Measurements from ENCODE around the gene PARD3. TPM values are rescaled to one million over a fixed set of nuclear protein-coding genes. Genes with fewer than 3 reads are reported as not detected.

PARD3 gene
- total RNA-seq, 3 donors from 2014 or later = 0.35 to 0.53 (median 0.37) TPM

DNA sequence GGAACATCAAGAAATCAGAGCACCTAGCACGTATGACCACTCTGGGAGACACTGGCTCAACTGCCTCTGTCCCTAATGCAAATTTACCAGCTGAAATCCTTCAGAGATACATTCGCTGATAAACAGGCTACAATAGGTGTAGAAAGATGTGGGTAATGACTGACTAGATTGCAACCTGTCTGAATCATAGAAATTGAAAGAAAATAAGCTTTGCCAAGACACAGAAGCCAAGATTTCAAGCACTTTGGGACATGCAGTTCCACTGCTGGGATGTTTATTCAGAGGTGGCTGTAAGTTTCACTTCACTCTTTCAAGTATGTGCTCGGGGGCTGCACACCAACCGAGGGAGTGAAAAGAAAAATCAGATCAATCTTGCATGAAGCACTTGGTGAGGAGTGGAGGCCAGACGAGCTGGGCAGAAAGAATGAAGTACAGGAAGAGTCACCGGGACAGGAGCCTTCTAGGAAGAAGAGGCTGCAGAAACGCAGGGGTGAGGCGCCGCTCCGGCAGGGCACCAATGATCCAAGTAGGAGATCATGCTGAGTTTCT is 276.7 kb downstream of the PARD3 start:
- Mint-ChIP-seq H3K36me3 (ENCODE audit: insufficient read depth) (no peaks in the 10 kb centered on the region), H3K4me3 (no peak overlapping the region), H3K9me3 (no peaks in the 10 kb centered on the region), H3K4me1 (ENCODE audit: low read depth) (no peaks in the 10 kb centered on the region), H3K27me3 (ENCODE audit: low read depth) (peaks cover 2% of the 10 kb centered on the region)
- DNase-seq = no peak
- no peak for ATAC-seq

DNA sequence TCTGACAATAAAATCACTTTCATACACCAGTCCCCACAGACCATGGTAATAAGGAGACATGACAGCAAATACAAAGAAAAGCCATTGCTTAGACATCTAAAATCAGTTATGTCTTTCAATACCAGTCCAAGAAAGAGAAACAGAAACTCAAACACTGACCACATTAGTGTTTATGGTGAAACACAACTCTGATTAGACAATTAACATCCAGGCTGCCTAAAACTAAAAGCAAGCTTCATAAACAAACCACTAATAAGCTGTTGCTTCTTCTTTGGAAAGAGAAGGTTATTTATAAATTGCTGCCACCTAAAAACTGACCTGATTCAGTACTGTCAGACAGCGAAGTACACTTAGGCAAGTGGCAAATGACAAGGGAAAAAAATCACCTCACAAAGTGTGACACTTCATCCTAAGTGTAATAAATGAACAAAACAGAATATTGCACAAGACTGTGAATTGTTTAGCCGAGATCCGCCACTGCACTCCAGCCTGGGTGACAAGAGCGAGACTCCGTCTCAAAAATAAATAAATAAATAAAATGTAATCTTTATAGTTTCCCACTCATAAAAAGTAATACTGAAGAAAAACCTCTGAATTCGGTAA is 277.4 kb downstream of the PARD3 start:
- H3K4me1 Mint-ChIP-seq (ENCODE audit: low read depth) = no peaks in the 10 kb centered on the region
- DNase-seq = no peak
- no peak overlapping the region for H3K4me3 Mint-ChIP-seq
- ATAC-seq = no peak
- H3K9me3 Mint-ChIP-seq = no peaks in the 10 kb centered on the region
- no peaks in the 10 kb centered on the region for H3K36me3 Mint-ChIP-seq (ENCODE audit: insufficient read depth)
- H3K27me3 Mint-ChIP-seq (ENCODE audit: low read depth) = peaks cover 2% of the 10 kb centered on the region

DNA sequence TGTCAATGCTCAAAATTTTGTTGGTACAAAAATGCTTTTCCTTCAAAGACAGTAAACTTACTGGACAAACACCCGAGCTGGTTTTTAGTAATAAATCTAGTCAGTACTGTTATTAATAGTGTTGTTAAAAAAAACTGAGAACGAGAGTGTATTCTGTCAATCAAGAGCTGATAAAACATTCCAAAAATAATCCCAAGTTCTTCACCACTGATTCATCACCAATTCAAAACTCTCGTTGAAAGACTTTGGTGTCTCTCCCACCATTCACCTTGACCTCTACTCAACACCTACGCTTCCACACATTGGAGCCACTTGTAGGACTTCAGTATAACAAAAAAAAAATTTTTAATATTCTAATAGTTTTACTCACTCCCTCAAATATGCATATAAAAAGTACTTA is 279.2 kb downstream of the PARD3 start:
- DNase-seq (no peak), ATAC-seq (no peak)
- Mint-ChIP-seq H3K4me3 (no peak overlapping the region), H3K4me1 (ENCODE audit: low read depth) (no peaks in the 10 kb centered on the region), H3K36me3 (ENCODE audit: insufficient read depth) (no peaks in the 10 kb centered on the region), H3K9me3 (no peaks in the 10 kb centered on the region), H3K27me3 (ENCODE audit: low read depth) (peaks cover 2% of the 10 kb centered on the region)

DNA sequence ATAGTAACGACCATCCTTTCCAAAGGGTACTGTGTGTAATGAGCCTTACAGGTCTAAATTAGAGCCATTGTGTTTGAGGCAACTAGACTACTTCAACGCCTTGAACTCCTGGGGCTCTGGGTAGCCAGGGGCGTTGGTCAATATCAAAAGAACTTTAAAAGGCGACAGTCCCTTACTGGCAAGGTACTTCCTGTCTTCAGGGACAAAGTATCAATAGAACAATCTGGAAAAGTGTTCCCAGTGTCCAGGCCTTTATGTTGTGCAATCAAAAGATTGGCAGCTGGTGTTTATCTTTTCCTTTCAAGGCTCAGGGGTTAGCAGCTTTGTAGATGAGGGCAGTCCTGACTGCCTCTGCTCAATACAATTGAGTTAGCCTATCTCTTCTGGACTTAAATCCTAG is 284.3 kb downstream of the PARD3 start:
- H3K4me1 Mint-ChIP-seq (ENCODE audit: low read depth) = no peaks in the 10 kb centered on the region
- ATAC-seq = no peak
- H3K4me3 Mint-ChIP-seq = no peak overlapping the region
- DNase-seq = no peak
- H3K36me3 Mint-ChIP-seq (ENCODE audit: insufficient read depth) = no peaks in the 10 kb centered on the region
- H3K9me3 Mint-ChIP-seq = peaks cover 3% of the 10 kb centered on the region
- H3K27me3 Mint-ChIP-seq (ENCODE audit: low read depth) = peaks cover 5% of the 10 kb centered on the region

DNA sequence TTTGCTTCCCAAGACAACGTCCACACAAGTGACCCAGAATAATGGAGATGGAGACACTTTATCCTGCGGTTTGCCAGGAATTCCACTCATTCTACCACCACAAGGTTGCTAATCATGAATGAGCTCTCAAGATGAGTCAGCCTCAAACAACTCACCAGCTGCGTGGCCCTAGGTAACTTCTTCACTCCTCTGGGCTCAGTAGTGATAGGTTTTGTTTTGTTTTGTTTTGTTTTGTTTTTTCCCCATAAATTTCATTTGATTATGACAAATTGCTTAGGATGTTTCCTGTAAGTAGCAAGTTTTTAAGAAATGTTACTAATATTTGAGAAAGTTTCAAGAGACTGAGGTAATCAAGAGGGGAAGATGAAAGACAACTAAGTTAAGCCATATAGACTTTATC is 286.8 kb downstream of the PARD3 start:
- Mint-ChIP-seq H3K4me3 (no peak overlapping the region), H3K9me3 (peaks cover 3% of the 10 kb centered on the region), H3K36me3 (ENCODE audit: insufficient read depth) (no peaks in the 10 kb centered on the region), H3K4me1 (ENCODE audit: low read depth) (no peaks in the 10 kb centered on the region), H3K27me3 (ENCODE audit: low read depth) (peaks cover 3% of the 10 kb centered on the region)
- ATAC-seq = no peak
- no peak for DNase-seq

DNA sequence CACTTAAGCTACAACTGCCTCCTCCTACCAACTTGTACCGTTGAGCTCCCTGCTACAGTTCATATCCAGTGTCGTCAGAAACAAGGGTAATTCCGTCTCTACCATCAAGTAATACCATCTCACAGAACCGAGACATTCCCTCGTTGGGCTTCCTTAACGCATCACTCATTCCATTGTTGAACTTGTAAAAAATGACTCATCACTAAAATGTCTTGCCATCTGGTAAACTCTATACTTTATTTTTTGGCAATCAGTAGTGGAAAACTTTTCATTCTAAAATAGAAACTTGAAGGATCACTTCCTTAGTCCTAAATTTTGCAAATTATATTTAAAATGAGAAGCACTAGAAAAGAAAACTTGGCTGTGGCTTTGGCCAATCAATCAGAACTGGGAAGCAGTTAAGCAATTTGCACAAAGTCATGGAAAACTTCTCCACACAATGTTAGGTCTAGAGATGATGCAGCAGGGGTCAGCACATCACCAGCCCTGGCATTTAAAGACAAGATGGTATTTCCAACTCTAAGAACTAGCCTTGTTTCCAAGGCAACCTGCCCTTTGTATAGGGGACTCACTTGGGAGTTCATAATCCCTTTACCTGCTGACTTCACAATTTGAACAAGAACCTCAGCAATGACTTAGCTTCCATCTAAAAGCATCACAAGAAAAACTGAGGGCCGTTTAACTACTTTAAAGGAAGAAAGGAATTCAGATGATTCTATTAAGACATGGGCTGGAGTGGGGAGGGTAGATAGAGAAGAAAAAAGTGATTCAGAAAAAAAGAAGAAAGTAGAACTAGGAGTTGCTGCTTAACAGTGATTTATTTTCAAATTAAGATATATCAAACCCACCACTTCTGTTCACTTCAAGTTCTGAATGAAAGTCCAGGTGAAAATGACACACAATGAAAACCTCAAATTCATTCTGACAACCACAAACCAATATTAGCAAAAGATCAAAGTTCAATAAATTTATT is 288.1 kb downstream of the PARD3 start:
- Mint-ChIP-seq H3K9me3 (peaks cover 3% of the 10 kb centered on the region), H3K27me3 (ENCODE audit: low read depth) (peaks cover 3% of the 10 kb centered on the region), H3K36me3 (ENCODE audit: insufficient read depth) (no peaks in the 10 kb centered on the region), H3K4me1 (ENCODE audit: low read depth) (no peaks in the 10 kb centered on the region), H3K4me3 (no peak overlapping the region)
- ATAC-seq = no peak
- no peak for DNase-seq

DNA sequence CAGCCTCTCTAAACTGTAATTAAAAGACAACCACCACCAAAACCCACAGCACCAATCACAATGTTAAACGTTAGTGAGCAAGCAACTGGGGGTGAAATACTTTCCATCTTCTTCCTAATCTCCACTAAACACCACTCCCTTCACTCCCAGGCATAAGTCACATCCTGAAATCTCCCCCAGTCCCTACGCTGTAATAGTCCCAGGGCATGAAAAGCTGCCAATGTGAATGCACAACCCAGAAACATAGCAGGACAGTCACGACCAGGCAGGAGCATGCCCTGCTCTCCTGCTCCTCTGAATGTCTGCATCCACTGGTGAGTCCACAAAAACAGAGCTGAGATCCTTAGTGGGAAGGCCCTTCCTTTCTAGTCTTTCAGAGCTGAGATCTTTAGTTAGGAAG is 288.9 kb downstream of the PARD3 start:
- no peak for ATAC-seq
- H3K4me1 Mint-ChIP-seq (ENCODE audit: low read depth) = no peaks in the 10 kb centered on the region

DNA sequence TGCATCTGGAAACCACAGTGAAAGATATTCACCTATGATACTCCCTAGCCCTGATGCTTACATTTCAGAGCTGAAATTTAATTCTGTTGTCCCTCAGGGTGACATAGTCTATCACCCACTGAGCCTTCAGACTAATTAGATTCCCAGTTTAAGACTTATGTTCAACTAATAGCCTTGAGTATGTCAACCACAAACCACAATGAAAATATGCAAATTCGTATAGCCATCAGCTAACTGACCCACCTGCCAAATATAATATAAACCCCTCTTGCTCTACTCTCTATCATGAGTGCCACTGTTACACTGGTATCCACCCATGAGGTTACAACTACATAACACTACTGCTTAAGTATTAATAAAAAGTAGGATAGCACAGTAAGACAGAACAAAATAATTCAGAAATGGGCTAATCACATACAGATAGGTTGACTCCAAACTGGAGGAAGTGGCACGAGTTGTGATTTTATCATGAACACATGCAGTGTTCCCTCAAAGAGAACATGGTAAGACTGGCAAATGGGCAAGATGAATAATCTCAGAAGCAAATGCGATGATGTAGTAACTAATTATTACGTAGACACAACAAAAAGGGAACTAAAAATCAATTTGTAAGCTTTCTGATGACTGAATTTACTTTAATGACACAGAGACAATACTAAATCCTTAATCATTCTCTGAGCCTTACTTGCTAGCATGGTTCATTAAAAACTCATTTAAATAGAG is 290.6 kb downstream of the PARD3 start:
- Mint-ChIP-seq H3K4me3 (no peak overlapping the region), H3K27me3 (ENCODE audit: low read depth) (peaks cover 4% of the 10 kb centered on the region), H3K36me3 (ENCODE audit: insufficient read depth) (no peaks in the 10 kb centered on the region), H3K4me1 (ENCODE audit: low read depth) (no peaks in the 10 kb centered on the region), H3K9me3 (no peaks in the 10 kb centered on the region)
- DNase-seq = no peak
- no peak for ATAC-seq

More for the DNA sequence above, 288.9 kb downstream of the PARD3 start:
- no peak for DNase-seq
- Mint-ChIP-seq H3K4me3 (no peak overlapping the region), H3K36me3 (ENCODE audit: insufficient read depth) (no peaks in the 10 kb centered on the region), H3K9me3 (peaks cover 3% of the 10 kb centered on the region), H3K27me3 (ENCODE audit: low read depth) (peaks cover 4% of the 10 kb centered on the region)

DNA sequence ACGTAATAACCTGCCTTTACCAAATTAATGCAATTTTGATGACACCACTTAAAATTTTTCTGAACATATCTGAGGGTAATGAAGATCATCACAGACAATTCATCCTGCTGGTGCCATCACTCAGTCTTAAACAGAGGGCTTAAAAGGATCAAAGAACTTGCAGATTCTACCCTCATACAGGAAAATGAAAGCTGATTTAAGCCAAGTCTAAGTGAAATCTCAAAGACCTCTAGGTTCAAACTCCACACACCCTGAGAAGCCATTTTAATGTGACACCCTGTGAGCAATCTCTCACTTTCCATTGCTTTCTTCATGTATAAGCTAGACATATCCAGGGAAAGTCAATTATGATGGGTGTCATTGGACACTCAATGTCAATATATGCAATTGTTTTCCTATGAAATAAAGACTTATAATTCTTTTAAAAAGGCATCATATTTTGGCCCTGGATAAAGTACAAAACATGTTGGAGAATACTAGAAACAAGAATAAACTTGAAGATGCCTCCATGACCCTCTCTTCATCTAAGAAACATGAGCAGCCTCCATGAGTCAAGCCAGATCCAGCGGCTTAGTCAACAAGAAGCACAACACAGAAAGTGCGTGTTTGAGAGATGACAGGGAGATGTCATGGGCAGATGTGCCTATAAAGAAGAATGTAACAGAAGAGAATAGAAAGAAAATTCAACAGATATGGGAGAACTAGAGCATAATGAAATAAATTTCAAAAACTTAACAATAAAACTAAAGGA is 291.9 kb downstream of the PARD3 start:
- Mint-ChIP-seq H3K9me3 (no peaks in the 10 kb centered on the region), H3K4me1 (ENCODE audit: low read depth) (no peaks in the 10 kb centered on the region), H3K4me3 (no peak overlapping the region), H3K36me3 (ENCODE audit: insufficient read depth) (no peaks in the 10 kb centered on the region), H3K27me3 (ENCODE audit: low read depth) (peaks cover 4% of the 10 kb centered on the region)
- DNase-seq (no peak), ATAC-seq (no peak)

DNA sequence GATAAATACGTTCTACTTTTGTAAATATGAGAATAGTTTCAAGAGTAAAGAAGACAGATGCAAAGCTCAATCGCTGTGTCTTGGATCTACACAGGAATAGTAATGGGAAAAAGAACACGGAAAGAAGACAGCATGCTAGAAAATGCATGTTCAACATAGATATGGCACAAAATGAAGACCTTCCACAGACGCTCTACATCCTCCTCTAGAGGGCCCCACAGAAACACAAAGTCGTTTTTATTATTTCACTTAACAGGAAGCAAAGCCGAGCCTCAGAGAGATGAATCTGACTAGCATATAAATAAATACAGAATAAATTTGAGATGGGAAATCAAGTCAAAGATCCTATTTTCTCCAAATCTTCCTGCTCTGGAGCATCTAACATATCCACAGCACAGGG is 292.6 kb downstream of the PARD3 start:
- no peaks in the 10 kb centered on the region for H3K9me3 Mint-ChIP-seq
- H3K4me3 Mint-ChIP-seq = peak overlapping the region; percentile 6
- no peak for DNase-seq
- H3K36me3 Mint-ChIP-seq (ENCODE audit: insufficient read depth) = no peaks in the 10 kb centered on the region
- ATAC-seq = no peak
- H3K4me1 Mint-ChIP-seq (ENCODE audit: low read depth) = no peaks in the 10 kb centered on the region
- H3K27me3 Mint-ChIP-seq (ENCODE audit: low read depth) = peaks cover 4% of the 10 kb centered on the region

DNA sequence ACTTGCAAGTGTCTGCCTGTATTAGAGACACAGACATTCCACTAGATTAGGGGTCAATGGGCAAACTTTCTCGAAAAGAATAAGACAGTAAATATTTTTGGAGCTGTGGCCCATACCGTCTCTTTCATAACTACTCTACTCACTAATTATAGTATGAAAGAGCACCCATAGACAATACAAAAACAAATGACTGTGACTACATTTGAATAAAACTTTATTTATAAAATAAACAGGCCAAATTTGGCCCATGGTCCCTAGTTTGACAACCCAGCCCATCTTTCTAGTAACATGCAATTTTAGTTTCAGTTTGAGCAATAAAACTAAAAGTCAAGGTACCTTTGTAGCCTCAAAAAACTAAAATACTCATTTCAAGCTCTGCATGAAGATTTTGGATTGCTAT is 294.6 kb downstream of the PARD3 start:
- peaks cover 3% of the 10 kb centered on the region for H3K27me3 Mint-ChIP-seq (ENCODE audit: low read depth)
- no peak overlapping the region for H3K4me3 Mint-ChIP-seq
- H3K36me3 Mint-ChIP-seq (ENCODE audit: insufficient read depth) = no peaks in the 10 kb centered on the region
- H3K4me1 Mint-ChIP-seq (ENCODE audit: low read depth) = no peaks in the 10 kb centered on the region
- H3K9me3 Mint-ChIP-seq = no peaks in the 10 kb centered on the region
- ATAC-seq (no peak), DNase-seq (no peak)

DNA sequence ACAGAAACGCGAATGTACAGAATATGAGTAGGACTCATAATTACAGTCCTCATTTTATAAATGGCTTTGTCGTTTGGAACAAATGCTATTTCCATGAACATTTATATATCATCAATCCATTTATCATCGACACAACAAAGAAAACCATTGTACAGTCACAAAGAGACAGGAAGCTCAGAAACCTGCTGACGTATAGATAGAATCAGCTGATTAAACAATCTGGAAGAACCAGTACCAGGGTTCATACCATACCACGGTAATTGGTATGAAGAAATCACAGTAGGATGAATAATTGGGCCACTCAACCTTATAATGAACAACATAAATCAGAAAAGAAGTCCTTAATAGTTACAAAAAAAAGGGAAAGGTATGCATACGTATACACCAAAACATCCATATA is 295.0 kb downstream of the PARD3 start:
- no peak for ATAC-seq
- H3K36me3 Mint-ChIP-seq (ENCODE audit: insufficient read depth) = no peaks in the 10 kb centered on the region

DNA sequence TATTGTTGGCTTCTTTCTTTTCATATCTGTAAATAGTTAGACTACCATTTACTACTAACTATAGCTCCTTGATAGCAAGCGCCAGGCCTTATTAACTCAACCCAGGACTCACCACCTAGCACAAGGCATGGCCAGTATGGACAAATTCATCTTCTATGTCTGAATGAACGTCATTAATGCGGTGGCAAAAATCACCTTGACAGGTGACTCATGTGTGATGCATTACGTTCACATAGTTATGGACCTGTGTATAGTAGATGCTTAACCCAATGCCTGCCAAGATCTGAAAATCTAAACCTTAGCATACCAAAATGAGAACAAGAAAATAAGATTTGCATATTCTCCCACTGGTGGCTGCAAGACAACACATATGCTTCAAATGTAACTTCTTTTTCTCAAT is 300.8 kb downstream of the PARD3 start:
- peaks cover 2% of the 10 kb centered on the region for H3K27me3 Mint-ChIP-seq (ENCODE audit: low read depth)

More for the DNA sequence above, 295.0 kb downstream of the PARD3 start:
- Mint-ChIP-seq H3K4me1 (ENCODE audit: low read depth) (no peaks in the 10 kb centered on the region), H3K27me3 (ENCODE audit: low read depth) (peaks cover 3% of the 10 kb centered on the region), H3K4me3 (no peak overlapping the region), H3K9me3 (no peaks in the 10 kb centered on the region)
- no peak for DNase-seq

DNA sequence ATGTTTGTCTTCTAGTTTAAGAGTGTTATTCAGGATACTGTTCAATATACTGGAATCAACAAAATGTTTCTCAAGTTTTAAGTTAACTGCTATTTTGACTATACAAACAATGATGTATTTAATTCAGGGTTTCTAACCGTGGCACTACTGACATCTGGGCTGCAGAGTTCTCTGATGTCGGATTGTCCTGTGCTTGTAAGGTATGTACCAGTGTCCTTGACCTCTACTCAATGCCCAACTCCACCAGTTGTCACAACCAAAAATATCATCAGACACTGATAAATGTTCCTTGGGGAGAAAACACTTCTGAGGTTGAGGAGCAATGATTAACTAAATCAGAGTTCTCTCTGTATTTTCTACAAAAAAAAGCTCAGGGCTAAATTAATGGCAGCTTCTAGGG is 301.5 kb downstream of the PARD3 start:
- Mint-ChIP-seq H3K4me1 (ENCODE audit: low read depth) (no peaks in the 10 kb centered on the region), H3K9me3 (no peaks in the 10 kb centered on the region), H3K36me3 (ENCODE audit: insufficient read depth) (no peaks in the 10 kb centered on the region), H3K27me3 (ENCODE audit: low read depth) (peaks cover 2% of the 10 kb centered on the region), H3K4me3 (no peak overlapping the region)
- no peak for DNase-seq
- no peak for ATAC-seq

More for the DNA sequence above, 300.8 kb downstream of the PARD3 start:
- Mint-ChIP-seq H3K4me1 (ENCODE audit: low read depth) (no peaks in the 10 kb centered on the region), H3K9me3 (no peaks in the 10 kb centered on the region), H3K4me3 (no peak overlapping the region), H3K36me3 (ENCODE audit: insufficient read depth) (no peaks in the 10 kb centered on the region)
- ATAC-seq = no peak
- no peak for DNase-seq
